ENCODE data around the gene ONECUT2.
A peak's percentile ranks its signal among the peaks of the same experiment; 100 is the strongest.

ONECUT2 gene

DNA sequence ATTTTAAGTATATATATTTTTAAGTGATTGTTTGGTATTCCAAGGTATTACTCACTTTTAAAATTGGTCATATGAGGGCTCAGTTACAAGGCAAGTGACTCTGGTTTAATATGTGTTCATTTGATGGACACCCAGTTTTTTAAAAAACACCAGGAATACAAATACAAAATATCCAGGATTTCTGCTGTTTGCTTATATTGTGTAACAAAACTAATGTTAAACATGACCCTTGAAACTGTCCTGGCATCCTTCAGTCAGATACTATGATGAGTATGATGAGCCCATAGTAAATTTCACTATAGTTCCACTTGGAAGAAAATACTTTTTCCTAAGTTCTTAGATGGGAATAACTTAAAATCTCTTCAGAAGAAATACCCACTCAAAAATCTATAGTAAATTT is 11.4 kb upstream of the ONECUT2 start:
- Histone ChIP-seq H4K20me1 (ENCODE audit: low read depth, low read length) (no peaks in the 10 kb centered on the region), H3K79me2 (ENCODE audit: insufficient read depth, low read length) (no peaks in the 10 kb centered on the region), H3K9me3 (ENCODE audit: insufficient read depth, low read length) (peaks cover 6% of the 10 kb centered on the region; the same call in 1 of the 2 replicates), H3K4me2 (ENCODE audit: low read depth, low read length, poor library complexity, severe bottlenecking) (no peak overlapping the region), H3K9me2 (replicated peaks; ENCODE audit: insufficient read depth, low read length) (no peaks in the 10 kb centered on the region), H3K4me3 (ENCODE audit: insufficient read depth, low read length, poor library complexity, severe bottlenecking) (no peak overlapping the region), H3K27ac (ENCODE audit: low read depth, low read length) (no peak overlapping the region), H2AFZ (ENCODE audit: low read depth, low read length, severe bottlenecking) (no peak overlapping the region), H3K9ac (ENCODE audit: low read length) (no peak overlapping the region), H3K36me3 (ENCODE audit: low read length) (no peaks in the 10 kb centered on the region), H3F3A (ENCODE audit: insufficient read depth) (no peaks in the 10 kb centered on the region), H3K27me3 (ENCODE audit: low read length) (no peaks in the 10 kb centered on the region)
- TF ChIP-seq, protein P1, sequence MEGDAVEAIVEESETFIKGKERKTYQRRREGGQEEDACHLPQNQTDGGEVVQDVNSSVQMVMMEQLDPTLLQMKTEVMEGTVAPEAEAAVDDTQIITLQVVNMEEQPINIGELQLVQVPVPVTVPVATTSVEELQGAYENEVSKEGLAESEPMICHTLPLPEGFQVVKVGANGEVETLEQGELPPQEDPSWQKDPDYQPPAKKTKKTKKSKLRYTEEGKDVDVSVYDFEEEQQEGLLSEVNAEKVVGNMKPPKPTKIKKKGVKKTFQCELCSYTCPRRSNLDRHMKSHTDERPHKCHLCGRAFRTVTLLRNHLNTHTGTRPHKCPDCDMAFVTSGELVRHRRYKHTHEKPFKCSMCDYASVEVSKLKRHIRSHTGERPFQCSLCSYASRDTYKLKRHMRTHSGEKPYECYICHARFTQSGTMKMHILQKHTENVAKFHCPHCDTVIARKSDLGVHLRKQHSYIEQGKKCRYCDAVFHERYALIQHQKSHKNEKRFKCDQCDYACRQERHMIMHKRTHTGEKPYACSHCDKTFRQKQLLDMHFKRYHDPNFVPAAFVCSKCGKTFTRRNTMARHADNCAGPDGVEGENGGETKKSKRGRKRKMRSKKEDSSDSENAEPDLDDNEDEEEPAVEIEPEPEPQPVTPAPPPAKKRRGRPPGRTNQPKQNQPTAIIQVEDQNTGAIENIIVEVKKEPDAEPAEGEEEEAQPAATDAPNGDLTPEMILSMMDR (IDR thresholded peaks at IDR 0.05; ENCODE audit: insufficient read depth, low read length, poor library complexity, severe bottlenecking) = no peak
- TF ChIP-seq EZH2phosphoT487 (conservative IDR thresholded peaks at IDR 0.05; ENCODE audit: low read length) = no peak

DNA sequence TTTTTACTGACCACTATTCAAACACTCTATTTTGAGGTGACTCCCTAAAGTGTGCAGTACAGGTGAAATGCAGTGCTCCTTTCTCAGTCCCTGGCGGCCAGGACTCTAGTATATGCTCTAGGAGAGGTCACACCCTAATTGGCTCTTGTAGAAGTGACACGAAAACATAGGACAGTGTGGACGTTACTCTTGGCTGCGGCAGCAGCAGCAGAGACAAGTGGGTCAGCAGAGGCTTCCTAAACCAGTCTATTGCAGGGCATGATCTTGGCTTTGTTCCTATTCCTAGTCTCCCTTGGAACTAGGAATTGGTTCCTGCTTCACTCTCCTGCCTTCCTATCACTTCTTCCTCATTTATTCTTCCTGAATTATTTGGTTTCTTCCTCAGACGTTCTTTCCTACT is 10.1 kb upstream of the ONECUT2 start:
- no peaks in the 10 kb centered on the region for H3K27me3 ChIP-seq (ENCODE audit: low read length)

DNA sequence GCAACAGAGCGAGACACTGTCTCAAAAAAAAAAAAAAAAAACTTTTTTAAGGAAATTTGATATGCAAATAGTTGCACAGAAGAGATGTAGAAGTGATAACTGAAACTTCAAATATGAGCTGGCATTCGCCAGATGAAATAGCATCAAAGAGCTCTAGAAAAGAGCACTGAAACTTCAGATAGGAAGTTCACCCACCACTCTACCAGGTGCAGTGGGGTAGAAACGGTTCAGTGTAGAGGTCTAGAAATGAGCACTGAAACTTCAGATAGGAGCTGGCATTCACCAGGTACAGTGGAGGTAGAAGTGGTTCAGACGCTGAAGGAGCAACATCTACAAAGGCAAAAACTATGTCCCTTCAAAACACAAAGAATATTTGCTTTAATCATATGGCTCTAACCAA is 9.0 kb upstream of the ONECUT2 start:
- Histone ChIP-seq H3K27ac (ENCODE audit: low read depth, low read length) (peak overlapping the region; percentile 35), H3K4me3 (ENCODE audit: insufficient read depth, low read length, poor library complexity, severe bottlenecking) (no peak overlapping the region), H3F3A (ENCODE audit: insufficient read depth) (no peaks in the 10 kb centered on the region), H3K9me3 (ENCODE audit: insufficient read depth, low read length) (peaks cover under 1% of the 10 kb centered on the region; the same call in 1 of the 2 replicates), H3K27me3 (ENCODE audit: low read length) (no peaks in the 10 kb centered on the region), H3K9me2 (replicated peaks; ENCODE audit: insufficient read depth, low read length) (no peaks in the 10 kb centered on the region), H3K36me3 (ENCODE audit: low read length) (no peaks in the 10 kb centered on the region), H3K9ac (ENCODE audit: low read length) (no peak overlapping the region), H3K79me2 (ENCODE audit: insufficient read depth, low read length) (no peaks in the 10 kb centered on the region), H3K4me2 (ENCODE audit: low read depth, low read length, poor library complexity, severe bottlenecking) (peak overlapping the region; percentile 6), H4K20me1 (ENCODE audit: low read depth, low read length) (no peaks in the 10 kb centered on the region), H2AFZ (ENCODE audit: low read depth, low read length, severe bottlenecking) (no peak overlapping the region)
- TF ChIP-seq, protein P1 (IDR thresholded peaks at IDR 0.05; ENCODE audit: insufficient read depth, low read length, poor library complexity, severe bottlenecking) = no peak
- TF ChIP-seq EZH2phosphoT487 (conservative IDR thresholded peaks at IDR 0.05; ENCODE audit: low read length) = no peak

More for the DNA sequence above, 10.1 kb upstream of the ONECUT2 start:
- Histone ChIP-seq H3K4me3 (ENCODE audit: insufficient read depth, low read length, poor library complexity, severe bottlenecking) (no peak overlapping the region), H3F3A (ENCODE audit: insufficient read depth) (no peaks in the 10 kb centered on the region), H3K79me2 (ENCODE audit: insufficient read depth, low read length) (no peaks in the 10 kb centered on the region), H4K20me1 (ENCODE audit: low read depth, low read length) (no peaks in the 10 kb centered on the region), H3K4me2 (ENCODE audit: low read depth, low read length, poor library complexity, severe bottlenecking) (no peak overlapping the region), H3K9ac (ENCODE audit: low read length) (no peak overlapping the region), H2AFZ (ENCODE audit: low read depth, low read length, severe bottlenecking) (no peak overlapping the region), H3K36me3 (ENCODE audit: low read length) (no peaks in the 10 kb centered on the region), H3K9me3 (ENCODE audit: insufficient read depth, low read length) (peaks cover 6% of the 10 kb centered on the region; the same call in 1 of the 2 replicates), H3K9me2 (replicated peaks; ENCODE audit: insufficient read depth, low read length) (no peaks in the 10 kb centered on the region), H3K27ac (ENCODE audit: low read depth, low read length) (no peak overlapping the region)
- TF ChIP-seq, protein P1 (IDR thresholded peaks at IDR 0.05; ENCODE audit: insufficient read depth, low read length, poor library complexity, severe bottlenecking) = no peak
- no peak for TF ChIP-seq EZH2phosphoT487 (conservative IDR thresholded peaks at IDR 0.05; ENCODE audit: low read length)

Data from SU-DHL-6 (cell line).